ENCODE results near the gene PRKCZ. TPM values are rescaled to one million over a fixed set of nuclear protein-coding genes. Genes with fewer than 3 reads are reported as not detected.

Gene PRKCZ
- total and polyA plus RNA-seq, 2 donors (not counting 1 experiment from before 2014, with no cell fraction given): 1.6 to 2.0 TPM

GRCh38 chr1:2080884-2081283, 30.7 kb downstream of the PRKCZ start:
- no peak overlapping the region for H2AFZ ChIP-seq (ENCODE audit: low read length)

GRCh38 chr1:2081326-2081885, 31.2 kb downstream of the PRKCZ start:
- Histone ChIP-seq H3K9ac (ENCODE audit: insufficient read depth, low read length) (no peak overlapping the region), H3K36me3 (ENCODE audit: control insufficient read depth, insufficient read depth, low read length) (no peaks in the 10 kb centered on the region), H3K4me3 (replicated peaks in 1 of 4; ENCODE audit: control extremely low read depth in 1 of 4, insufficient read depth in 1 of 4, low read depth in 3 of 4, low read length in 4 of 4) (no peak overlapping the region), H4K20me1 (ENCODE audit: control insufficient read depth, extremely low read depth, insufficient read depth, low read length) (no peaks in the 10 kb centered on the region), H3K27ac (ENCODE audit: insufficient read depth, low read length) (no peak overlapping the region), H3K4me2 (ENCODE audit: extremely low read depth, insufficient read depth, low read length) (no peak overlapping the region), H3K27me3 (ENCODE audit: control insufficient read depth, insufficient read depth, low read length) (no peaks in the 10 kb centered on the region), H2AFZ (ENCODE audit: low read length) (no peak overlapping the region), H3K4me1 (ENCODE audit: control insufficient read depth, extremely low read depth, insufficient read depth, low read length) (no peaks in the 10 kb centered on the region), H3K9me3 (ENCODE audit: control insufficient read depth, insufficient read depth, low read depth, low read length) (no peaks in the 10 kb centered on the region), H3K79me2 (ENCODE audit: control insufficient read depth, insufficient read depth, low read length) (no peaks in the 10 kb centered on the region)
- no peak for DNase-seq (ENCODE audit: low read depth in 2 of 2)
- TF ChIP-seq EZH2 (IDR thresholded peaks at IDR 0.05; ENCODE audit: low read length, missing control alignments): no peak
- TF ChIP-seq, protein P1, sequence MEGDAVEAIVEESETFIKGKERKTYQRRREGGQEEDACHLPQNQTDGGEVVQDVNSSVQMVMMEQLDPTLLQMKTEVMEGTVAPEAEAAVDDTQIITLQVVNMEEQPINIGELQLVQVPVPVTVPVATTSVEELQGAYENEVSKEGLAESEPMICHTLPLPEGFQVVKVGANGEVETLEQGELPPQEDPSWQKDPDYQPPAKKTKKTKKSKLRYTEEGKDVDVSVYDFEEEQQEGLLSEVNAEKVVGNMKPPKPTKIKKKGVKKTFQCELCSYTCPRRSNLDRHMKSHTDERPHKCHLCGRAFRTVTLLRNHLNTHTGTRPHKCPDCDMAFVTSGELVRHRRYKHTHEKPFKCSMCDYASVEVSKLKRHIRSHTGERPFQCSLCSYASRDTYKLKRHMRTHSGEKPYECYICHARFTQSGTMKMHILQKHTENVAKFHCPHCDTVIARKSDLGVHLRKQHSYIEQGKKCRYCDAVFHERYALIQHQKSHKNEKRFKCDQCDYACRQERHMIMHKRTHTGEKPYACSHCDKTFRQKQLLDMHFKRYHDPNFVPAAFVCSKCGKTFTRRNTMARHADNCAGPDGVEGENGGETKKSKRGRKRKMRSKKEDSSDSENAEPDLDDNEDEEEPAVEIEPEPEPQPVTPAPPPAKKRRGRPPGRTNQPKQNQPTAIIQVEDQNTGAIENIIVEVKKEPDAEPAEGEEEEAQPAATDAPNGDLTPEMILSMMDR (conservative IDR thresholded peaks at IDR 0.05 in 1 of 2, IDR thresholded peaks at IDR 0.05 in 1 of 2; ENCODE audit: low read depth in 1 of 2, low read length in 2 of 2): no peak

More at GRCh38 chr1:2080884-2081283, 30.7 kb downstream of the PRKCZ start:
- no peak for TF ChIP-seq EZH2 (IDR thresholded peaks at IDR 0.05; ENCODE audit: low read length, missing control alignments)
- TF ChIP-seq, protein P1 (conservative IDR thresholded peaks at IDR 0.05 in 1 of 2, IDR thresholded peaks at IDR 0.05 in 1 of 2; ENCODE audit: low read depth in 1 of 2, low read length in 2 of 2): no peak
- Histone ChIP-seq H3K4me1 (ENCODE audit: control insufficient read depth, extremely low read depth, insufficient read depth, low read length) (no peaks in the 10 kb centered on the region), H3K36me3 (ENCODE audit: control insufficient read depth, insufficient read depth, low read length) (no peaks in the 10 kb centered on the region), H3K4me3 (replicated peaks in 1 of 4; ENCODE audit: control extremely low read depth in 1 of 4, insufficient read depth in 1 of 4, low read depth in 3 of 4, low read length in 4 of 4) (no peak overlapping the region), H3K9me3 (ENCODE audit: control insufficient read depth, insufficient read depth, low read depth, low read length) (no peaks in the 10 kb centered on the region), H3K27ac (ENCODE audit: insufficient read depth, low read length) (no peak overlapping the region), H3K4me2 (ENCODE audit: extremely low read depth, insufficient read depth, low read length) (no peak overlapping the region), H4K20me1 (ENCODE audit: control insufficient read depth, extremely low read depth, insufficient read depth, low read length) (no peaks in the 10 kb centered on the region), H3K27me3 (ENCODE audit: control insufficient read depth, insufficient read depth, low read length) (no peaks in the 10 kb centered on the region), H3K9ac (ENCODE audit: insufficient read depth, low read length) (no peak overlapping the region), H3K79me2 (ENCODE audit: control insufficient read depth, insufficient read depth, low read length) (no peaks in the 10 kb centered on the region)
- DNase-seq (ENCODE audit: low read depth in 2 of 2): no peak

GRCh38 chr1:2082064-2082463, 31.9 kb downstream of the PRKCZ start:
- H3K79me2 ChIP-seq (ENCODE audit: control insufficient read depth, insufficient read depth, low read length): no peaks in the 10 kb centered on the region
- TF ChIP-seq, protein P1 (conservative IDR thresholded peaks at IDR 0.05 in 1 of 2, IDR thresholded peaks at IDR 0.05 in 1 of 2; ENCODE audit: low read depth in 1 of 2, low read length in 2 of 2): no peak
- no peak for TF ChIP-seq EZH2 (IDR thresholded peaks at IDR 0.05; ENCODE audit: low read length, missing control alignments)
- H3K27me3 ChIP-seq (ENCODE audit: control insufficient read depth, insufficient read depth, low read length): no peaks in the 10 kb centered on the region

More at GRCh38 chr1:2082064-2082463, 31.9 kb downstream of the PRKCZ start:
- Histone ChIP-seq H3K4me2 (ENCODE audit: extremely low read depth, insufficient read depth, low read length) (no peak overlapping the region), H3K4me1 (ENCODE audit: control insufficient read depth, extremely low read depth, insufficient read depth, low read length) (no peaks in the 10 kb centered on the region), H3K36me3 (ENCODE audit: control insufficient read depth, insufficient read depth, low read length) (no peaks in the 10 kb centered on the region), H4K20me1 (ENCODE audit: control insufficient read depth, extremely low read depth, insufficient read depth, low read length) (no peaks in the 10 kb centered on the region), H2AFZ (ENCODE audit: low read length) (no peak overlapping the region), H3K4me3 (replicated peaks in 1 of 4; ENCODE audit: control extremely low read depth in 1 of 4, insufficient read depth in 1 of 4, low read depth in 3 of 4, low read length in 4 of 4) (no peak overlapping the region), H3K9me3 (ENCODE audit: control insufficient read depth, insufficient read depth, low read depth, low read length) (no peaks in the 10 kb centered on the region), H3K27ac (ENCODE audit: insufficient read depth, low read length) (no peak overlapping the region), H3K9ac (ENCODE audit: insufficient read depth, low read length) (no peak overlapping the region)
- DNase-seq (ENCODE audit: low read depth in 2 of 2): no peak
